ENCODE measurements around the gene C2orf66. TPM values are rescaled to one million over a fixed set of nuclear protein-coding genes. Genes with fewer than 3 reads are reported as not detected.

The C2orf66 gene
- 0.08 to 0.15 TPM (median 0.09 TPM) in 4 of 5 replicates, not detected in the other for total RNA-seq (2022; extraction: Qiagen RNA extraction; ENCODE audit: low read depth)

GRCh38 chr2:196809260-196809659, at the start of gene C2orf66:
C2orf66 (minus strand) TSS chr2:196809355; CDS start chr2:196809336, 19 bp downstream.

Other genes with a start within 250 kb of the C2orf66 start
- 1.3 to 2.3 TPM (median 1.9 TPM) in 5 replicates for gene HECW2, start 215.8 kb downstream of the C2orf66 start, total RNA-seq (2022; extraction: Qiagen RNA extraction; ENCODE audit: low read depth)
- 4.9 to 8.0 TPM (median 6.4 TPM) in 5 replicates for gene CCDC150, start 169.6 kb downstream of the C2orf66 start, total RNA-seq (2022; extraction: Qiagen RNA extraction; ENCODE audit: low read depth)
- gene GTF3C3, start 9.7 kb downstream of the C2orf66 start, total RNA-seq (2022; extraction: Qiagen RNA extraction; ENCODE audit: low read depth): 19.8 to 21.9 TPM (median 20.6 TPM) in 5 replicates
- gene PGAP1, start 117.4 kb upstream of the C2orf66 start, total RNA-seq (2022; extraction: Qiagen RNA extraction; ENCODE audit: low read depth): 2.0 to 3.1 TPM (median 2.3 TPM) in 5 replicates

Data from A549 treated with CpdA at 1 μM for 4 hours (cell line).